ENCODE results near the gene HOXC13.

HOXC13 gene

GRCh38 chr12:53992377-53992889 lies 53.8 kb downstream of the HOXC13 start:
- in situ Hi-C loops (cut with HindIII; ENCODE audit: low sequenced_read_pairs) = loop anchor here (5.0 kb wide), 1 partner anchor 225 kb away; no protein-coding TSS in a partner anchor

GRCh38 chr12:53993162-53994008 lies 54.8 kb downstream of the HOXC13 start:
- in situ Hi-C loops (cut with HindIII; ENCODE audit: low sequenced_read_pairs) = loop anchor here (5.0 kb wide), 1 partner anchor 224 kb away; no protein-coding TSS in a partner anchor

GRCh38 chr12:53994009-53994263 lies 55.3 kb downstream of the HOXC13 start:
- in situ Hi-C loops (cut with HindIII; ENCODE audit: low sequenced_read_pairs) = loop anchor here (5.0 kb wide), 1 partner anchor 223 kb away; no protein-coding TSS in a partner anchor

- in situ Hi-C loops (cut with HindIII; ENCODE audit: low sequenced_read_pairs) = loop anchor here (5.0 kb wide), 1 partner anchor 223 kb away; no protein-coding TSS in a partner anchor
Observed at GRCh38 chr12:53994264-53995001, 55.8 kb downstream of the HOXC13 start.

GRCh38 chr12:53995002-53995377 lies 56.4 kb downstream of the HOXC13 start:
- in situ Hi-C loops (cut with HindIII; ENCODE audit: low sequenced_read_pairs) = no loop called here

- in situ Hi-C loops (cut with HindIII; ENCODE audit: low sequenced_read_pairs) = no loop called here
Observed at GRCh38 chr12:53995378-53996239, 57.0 kb downstream of the HOXC13 start.

All from endothelial cell of hepatic sinusoid (primary cell).